ENCODE results near the gene INPP5A.
"Not testable (repeated sequence)": the region's sequence is repeated elsewhere in the genome, so short reads cannot be mapped to it uniquely, and the experiment has no call there.

The INPP5A gene

GRCh38 chr10:132732518-132732917 is 194.9 kb downstream of the INPP5A start:
- DNase-seq: no peak

- DNase-seq: no peak
Observed at GRCh38 chr10:132733926-132734325, 196.3 kb downstream of the INPP5A start.

GRCh38 chr10:132735341-132735775 is 197.8 kb downstream of the INPP5A start:
- DNase-seq: peak in 42 of 56 donors; percentile 38 to 86 (median 69)

GRCh38 chr10:132735923-132736391 is 198.4 kb downstream of the INPP5A start:
- peak in 54 of 56 donors; percentile 46 to 92 (median 81) for DNase-seq

- DNase-seq: peak in 14 of 56 donors; percentile 17 to 69 (median 34)
Observed at GRCh38 chr10:132737390-132738048, 199.9 kb downstream of the INPP5A start.

- DNase-seq: peak; percentile 20 to 93 (median 82)
Observed at GRCh38 chr10:132738454-132739224, 201.1 kb downstream of the INPP5A start.

GRCh38 chr10:132739225-132739613 is 201.6 kb downstream of the INPP5A start:
- DNase-seq: peak in 18 of 56 donors; percentile 15 to 67 (median 36)

GRCh38 chr10:132740588-132740987 is 203.0 kb downstream of the INPP5A start:
- DNase-seq: no peak

GRCh38 chr10:132742167-132742836 is 204.7 kb downstream of the INPP5A start:
- no peak for DNase-seq

- DNase-seq: no peak
Observed at GRCh38 chr10:132742837-132743194, 205.2 kb downstream of the INPP5A start.

GRCh38 chr10:132743196-132743924 is 205.8 kb downstream of the INPP5A start:
- not testable (repeated sequence) for DNase-seq

GRCh38 chr10:132743925-132744490 is 206.4 kb downstream of the INPP5A start:
- DNase-seq: no peak

GRCh38 chr10:132744839-132745238 is 207.3 kb downstream of the INPP5A start:
- DNase-seq: no peak

- no peak for DNase-seq
Observed at GRCh38 chr10:132745511-132745910, 207.9 kb downstream of the INPP5A start.

GRCh38 chr10:132745971-132746370 is 208.4 kb downstream of the INPP5A start:
- DNase-seq: no peak

GRCh38 chr10:132746386-132746785 is 208.8 kb downstream of the INPP5A start:
- no peak for DNase-seq

GRCh38 chr10:132746801-132747625 is 209.4 kb downstream of the INPP5A start:
- DNase-seq: peak in 31 of 56 donors; percentile 26 to 69 (median 51)

- no peak for DNase-seq
Observed at GRCh38 chr10:132748135-132748534, 210.5 kb downstream of the INPP5A start.

GRCh38 chr10:132748545-132749370 is 211.2 kb downstream of the INPP5A start:
- no peak for DNase-seq

Data from nucleus accumbens (tissue), 56 donors.